Activated effector memory CD4-positive, alpha-beta T cell treated with Interleukin-2 at 50 U/mL for 16 hours (primary cell): ENCODE measurements around the gene MRPS6.

Experiments used
- DNase-seq: peaks from one replicate; pipeline ENCODE4 v3.0.0-alpha.2; 2020

The MRPS6 gene

DNA sequence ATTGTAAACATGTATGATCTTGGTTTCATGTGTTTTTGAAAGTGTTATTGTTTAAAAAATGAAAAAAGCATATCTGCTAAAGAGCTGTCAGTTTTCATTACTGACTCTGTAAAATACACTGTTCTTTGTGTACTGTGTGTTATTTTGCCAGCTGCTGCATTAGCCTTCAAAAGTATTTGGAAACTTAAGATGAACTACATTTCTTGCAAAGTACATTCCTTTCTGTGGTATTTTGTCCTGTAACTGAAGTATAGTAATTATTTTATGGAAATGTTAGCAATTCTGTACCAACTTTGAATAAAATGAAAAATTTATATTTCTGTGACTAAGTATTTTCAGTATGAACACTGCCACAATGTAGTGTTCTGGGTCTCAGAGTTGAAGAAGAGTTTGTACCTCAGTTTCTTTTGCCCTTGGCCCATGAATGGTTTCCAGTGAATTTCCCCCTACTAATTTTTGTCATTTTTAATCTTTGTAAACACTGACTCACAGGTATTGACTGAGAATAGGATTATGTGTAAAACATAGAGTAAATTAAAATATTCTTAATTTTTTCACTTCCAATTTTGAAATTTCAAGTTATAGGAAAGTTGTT is 32.7 kb downstream of the MRPS6 start:
- DNase-seq = no peak

DNA sequence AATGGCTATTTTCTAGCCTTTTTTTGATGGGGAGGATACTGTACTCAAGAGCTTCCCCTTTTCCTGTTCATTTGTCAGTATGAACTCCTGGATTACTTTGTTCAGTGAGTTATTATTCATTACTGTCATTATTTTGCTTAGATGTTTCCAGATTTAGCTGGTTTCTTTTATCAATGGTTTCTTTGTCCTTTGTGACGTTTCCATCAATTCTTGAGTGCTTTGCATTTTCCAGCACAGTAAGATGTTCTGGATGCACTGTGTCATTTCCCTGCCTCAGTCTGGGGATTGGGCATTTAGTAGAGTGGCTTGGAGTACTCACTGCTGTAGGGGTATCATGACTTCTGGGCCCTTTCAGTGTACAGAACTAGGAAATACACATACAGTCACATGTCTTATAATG is 34.2 kb downstream of the MRPS6 start:
- DNase-seq = no peak

DNA sequence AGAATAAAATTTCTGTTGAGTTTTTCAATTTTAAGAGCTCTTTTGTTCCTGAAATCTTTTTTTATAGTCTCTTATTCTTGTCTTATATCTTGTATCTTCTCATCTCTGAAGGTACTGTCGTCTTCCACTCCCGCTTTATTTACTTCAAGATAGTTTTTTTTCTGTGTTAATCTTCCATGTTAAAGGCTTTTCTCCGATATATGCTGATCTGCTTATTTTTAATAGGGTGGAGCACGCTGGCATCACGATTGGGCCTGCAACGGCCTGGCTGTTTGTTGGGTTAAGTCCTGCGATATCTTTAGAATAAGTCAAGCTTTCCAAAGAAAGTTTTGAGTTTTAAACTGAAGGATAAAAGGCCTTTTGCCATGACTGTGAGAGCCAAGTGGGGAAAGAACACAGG is 35.7 kb downstream of the MRPS6 start:
- no peak for DNase-seq

DNA sequence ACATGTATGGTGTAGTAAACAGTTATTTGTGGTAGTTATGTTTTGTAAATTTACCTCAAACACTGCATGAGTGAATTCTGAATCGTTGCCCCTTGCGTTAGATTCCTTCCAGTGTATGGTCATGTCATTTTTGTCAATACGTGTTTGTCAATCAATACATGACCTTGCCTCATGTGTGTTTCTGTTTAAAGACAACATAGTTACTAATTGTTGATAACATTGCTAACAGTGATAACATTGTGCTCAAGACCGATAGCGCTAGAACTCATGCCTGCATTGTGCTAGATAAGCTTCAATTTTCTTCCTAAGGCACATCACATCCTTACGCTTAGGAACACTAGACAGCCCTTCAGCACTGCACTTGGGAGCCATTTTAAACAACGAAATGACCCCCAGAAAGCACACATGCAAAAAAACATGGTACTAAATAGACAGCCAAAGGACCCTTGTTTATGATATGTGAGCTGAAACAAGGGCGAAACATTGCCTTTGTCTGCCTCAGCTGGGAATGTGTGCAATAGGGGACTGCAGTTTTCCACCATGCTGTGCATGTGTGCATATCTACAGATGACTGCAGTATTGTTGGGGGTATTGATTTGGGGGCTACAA is 37.3 kb downstream of the MRPS6 start:
- no peak for DNase-seq

DNA sequence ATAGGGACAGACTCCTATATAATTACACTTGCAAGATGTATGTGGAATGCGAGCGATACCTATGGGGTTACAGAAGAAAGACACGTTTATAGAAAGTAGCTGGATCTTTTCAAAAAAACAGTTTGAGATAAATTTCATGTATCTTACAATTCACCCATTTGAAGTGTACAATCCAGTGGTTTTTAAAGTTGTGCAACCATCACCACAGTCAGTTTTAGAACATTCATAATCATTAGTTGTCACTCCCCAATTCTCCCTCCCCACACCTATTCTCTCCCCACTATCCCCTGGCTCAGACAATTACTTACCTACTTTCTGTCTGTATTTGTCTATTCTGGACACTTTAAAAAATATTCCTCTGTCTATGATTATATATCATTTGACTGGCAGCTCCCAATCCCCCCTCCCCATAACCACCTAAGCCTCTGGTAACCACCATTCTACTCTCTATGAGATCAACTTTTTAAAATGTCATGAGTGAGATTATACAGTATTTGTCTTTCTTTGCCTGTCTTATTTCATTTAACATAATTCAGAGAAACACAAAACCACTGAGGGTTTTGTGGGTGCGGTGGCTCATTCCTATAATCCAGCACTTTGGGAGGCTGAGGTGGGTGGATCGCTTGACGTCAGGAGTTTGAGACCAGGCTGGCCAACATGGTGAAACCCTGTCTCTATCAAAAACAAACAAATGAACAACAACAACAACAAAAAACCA is 39.1 kb downstream of the MRPS6 start:
- no peak for DNase-seq

DNA sequence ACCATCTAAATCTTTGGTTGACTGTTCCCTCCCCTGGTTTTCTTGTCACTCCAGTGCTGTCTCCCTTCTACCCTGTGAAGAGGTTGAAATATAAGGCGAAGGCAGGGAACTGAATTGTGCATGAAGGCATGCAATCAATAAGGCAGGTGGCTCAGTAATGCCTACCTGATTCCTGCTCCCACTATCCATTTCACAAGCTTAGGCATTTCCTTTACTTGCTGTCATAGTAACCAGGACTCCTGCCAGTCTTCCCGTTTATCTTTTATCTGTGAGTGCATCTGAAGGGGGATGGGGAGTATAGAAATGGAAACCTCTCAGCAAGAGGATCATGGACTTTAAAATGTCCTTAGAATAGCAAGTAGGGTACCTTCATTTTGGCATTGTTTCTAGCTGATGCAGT is 40.5 kb downstream of the MRPS6 start:
- no peak for DNase-seq

DNA sequence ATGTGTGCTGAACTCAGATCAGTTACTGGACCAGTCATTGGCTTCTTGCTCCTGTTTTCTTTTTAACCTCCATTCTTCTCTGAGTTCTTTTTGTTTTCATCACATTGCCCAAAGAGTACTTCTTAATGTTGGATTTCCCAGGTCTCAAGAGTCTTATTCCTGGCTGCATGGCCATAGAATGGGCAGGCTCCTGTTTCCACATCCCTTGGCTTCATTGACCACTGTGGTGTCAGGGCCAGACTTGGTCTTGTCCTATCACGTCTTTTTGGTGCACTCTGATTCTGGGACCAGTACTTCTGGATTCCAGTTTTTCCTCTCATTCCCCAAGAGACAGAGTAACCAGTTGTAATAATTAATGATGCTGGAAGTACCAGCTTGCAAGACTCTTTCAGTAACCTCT is 41.8 kb downstream of the MRPS6 start:
- DNase-seq = no peak

DNA sequence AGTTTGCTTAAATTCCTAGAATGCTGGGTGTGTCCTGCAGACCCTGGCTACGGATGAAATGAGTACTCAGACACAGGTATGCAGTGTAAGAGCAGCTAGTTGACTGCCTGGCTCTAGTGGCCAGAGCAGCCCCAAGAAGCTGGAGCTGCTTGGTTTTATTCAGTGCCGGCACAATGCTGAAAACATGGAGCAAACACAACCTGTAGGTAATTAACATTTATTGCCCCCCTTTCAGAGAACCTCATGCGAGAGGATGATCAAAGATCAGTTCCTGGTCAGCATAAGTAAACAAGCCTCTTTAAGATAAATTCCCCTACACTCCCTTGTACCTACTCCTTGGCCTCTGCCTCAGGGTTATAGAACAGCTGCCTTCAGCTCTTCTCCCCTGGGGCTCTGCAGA is 43.2 kb downstream of the MRPS6 start:
- DNase-seq = no peak

DNA sequence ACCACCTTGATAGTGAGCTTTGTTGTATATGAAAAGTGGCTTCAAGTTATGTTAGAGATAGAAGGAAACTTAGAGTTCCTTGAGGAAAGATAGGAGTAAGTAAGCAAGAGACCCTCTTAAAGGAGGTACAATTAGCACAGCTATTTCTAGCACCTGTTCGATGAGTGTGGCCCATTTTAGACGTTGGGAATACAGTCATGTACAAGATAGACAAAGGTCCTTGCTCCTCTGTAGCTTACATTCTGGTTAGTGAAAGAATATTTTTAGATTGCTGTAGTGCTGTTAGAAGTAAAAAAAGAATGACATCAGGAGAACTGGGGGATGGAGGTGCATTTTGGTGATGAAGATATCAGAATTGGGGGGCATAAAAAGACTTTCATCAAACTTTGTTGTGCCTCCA is 47.5 kb downstream of the MRPS6 start:
- DNase-seq = no peak

DNA sequence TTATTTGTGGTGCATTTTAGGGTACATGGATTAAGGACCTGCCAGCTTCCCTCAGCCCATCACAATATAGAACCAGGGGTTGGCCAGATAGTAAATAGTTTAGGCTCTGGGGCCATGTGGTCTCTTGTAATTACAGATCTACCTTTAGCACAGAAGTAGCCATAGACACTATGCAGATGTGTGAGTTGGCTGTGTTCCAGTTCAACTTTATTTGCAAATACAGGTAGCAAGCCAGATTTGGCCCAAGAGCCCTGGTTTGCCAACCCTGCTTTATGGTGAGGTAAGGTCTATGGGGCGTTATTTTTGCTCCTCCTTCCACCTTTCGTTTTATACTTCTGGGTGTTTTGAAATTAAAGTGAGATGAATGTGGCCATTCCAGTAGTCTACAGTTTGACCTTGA is 48.7 kb downstream of the MRPS6 start:
- DNase-seq = no peak

DNA sequence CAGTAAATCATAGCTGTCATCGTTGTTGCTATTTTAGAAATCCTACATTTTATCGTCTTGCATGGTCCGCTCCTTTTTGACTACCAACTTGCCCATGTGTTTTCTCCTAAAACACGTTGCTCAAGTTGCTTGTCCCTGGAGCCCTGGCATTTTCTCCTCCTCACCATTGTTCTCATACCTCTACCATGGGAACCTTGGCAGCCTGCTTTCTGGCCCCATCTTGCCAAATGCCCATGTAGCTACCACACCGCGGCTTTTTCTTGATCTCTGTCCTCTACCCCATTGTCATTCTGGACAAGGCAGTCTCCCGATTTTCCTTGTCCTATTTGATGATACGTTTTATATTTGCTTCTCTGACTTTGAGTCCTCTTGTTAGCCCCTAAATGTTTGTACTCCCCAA is 50.2 kb downstream of the MRPS6 start:
- no peak for DNase-seq

DNA sequence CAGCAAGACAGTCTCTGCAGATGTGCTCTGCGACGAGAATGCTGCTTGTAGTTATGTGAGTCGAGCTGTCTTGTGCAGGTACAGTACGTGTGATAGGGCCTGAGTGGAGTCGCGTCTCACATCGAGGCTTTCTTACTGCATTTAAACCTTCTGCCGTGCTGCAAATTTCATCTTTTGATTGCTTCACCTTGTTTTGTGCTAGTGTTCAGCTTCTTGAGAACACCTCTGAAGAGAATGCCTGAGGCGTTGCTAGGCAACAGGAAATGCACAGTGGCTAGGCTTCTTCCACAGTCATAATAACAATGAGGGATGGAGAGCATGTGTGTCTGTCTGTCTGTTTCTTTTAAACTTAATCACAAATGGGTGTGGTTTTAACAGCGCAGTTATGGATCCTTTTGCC is 52.9 kb downstream of the MRPS6 start:
- DNase-seq = no peak

DNA sequence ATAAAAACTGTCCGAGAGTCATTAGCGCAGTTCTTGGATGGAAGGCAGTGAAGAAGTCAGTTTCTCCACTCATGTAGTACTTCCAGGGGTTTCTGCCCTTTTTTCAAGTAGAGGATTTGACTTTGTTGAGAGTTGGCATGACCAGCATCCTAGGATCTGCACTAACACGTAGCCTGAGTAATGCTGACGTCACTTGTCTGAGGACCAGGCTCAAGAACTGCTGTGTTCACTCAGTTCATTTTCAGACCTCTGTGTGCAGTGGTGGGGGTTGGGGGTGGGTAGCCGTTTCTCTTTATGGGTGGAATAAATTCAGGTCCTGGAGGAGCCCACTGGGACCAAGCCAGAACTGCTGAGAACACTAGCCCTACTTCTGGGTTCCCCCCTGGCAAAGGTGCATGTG is 53.3 kb downstream of the MRPS6 start:
- DNase-seq = no peak

DNA sequence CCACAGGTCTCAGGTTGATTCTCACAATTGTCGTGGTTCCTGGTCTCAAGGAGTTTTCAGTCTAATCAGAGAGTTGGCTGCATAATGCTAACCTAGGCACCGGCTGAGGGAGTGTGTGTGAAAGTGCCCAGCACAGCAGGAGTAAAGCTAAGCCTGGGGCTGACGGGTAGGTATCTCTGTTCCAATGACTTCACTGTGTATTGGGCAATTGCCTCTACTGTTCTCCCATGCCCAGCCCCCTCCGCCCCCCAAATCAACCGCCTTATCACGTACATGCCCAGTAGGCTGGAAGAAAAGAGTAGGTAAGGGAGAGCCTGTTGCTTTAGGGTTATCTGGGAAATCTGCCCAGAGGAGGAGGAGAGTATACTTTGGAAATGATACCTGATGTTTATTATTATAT is 54.7 kb downstream of the MRPS6 start:
- DNase-seq = no peak

DNA sequence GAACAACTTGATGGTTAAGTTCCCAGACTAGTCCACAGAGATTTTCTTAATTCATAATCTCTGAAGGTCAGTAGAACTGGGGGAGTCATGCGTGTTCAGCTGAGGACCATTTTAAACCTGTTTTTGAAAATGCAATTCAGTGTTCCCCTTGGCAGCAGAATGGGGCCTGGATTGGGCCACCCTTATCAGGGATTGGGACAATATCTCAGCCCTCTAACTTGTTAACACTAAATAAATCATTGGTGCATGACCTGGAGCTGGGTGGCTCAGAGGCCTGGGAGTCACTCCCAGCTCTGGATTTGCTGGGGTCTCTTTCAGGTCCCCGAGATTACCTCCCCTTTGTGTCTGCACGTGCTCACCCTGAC is 55.3 kb downstream of the MRPS6 start:
- DNase-seq = no peak

DNA sequence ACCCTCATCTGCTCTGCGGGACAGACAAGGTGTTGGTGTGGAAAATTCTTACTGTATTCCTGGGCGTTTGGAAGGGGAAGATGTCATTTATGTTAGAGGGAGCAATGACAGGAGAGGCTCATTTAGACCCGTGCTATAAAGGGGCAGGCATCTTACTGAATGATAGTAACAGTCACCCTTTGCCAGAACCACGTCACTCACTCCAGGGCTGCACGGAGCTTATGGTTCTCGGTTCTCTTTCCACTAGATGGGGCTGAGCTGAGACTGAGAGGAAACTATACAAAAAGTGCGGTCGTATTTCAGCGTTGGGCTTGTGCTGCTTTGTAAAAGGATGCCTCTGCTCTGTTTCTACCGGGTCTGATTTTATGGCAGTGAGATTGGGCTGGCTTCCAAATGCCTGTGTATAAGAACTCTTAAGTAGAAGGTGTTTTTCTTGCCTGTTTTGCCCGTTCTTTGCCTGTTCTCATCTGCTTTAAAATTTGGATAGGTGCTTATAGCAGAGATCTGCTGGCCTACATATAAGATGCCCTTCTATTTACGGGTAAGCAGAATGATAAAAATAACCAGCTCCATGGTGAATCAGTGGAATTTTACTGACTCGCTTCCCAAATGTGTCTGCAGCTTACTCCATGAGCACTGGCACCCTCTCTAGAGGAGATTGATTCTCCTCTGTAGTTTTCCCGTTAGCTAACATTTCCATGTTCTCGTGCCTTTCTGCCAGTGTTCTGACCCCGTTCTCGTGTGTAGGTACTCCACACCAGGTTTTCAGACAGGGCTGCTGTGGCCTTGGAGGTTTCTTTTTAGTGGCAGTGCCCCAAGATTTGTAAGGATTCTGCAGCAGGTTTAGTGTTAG is 55.9 kb downstream of the MRPS6 start:
- DNase-seq = peak; percentile 23

DNA sequence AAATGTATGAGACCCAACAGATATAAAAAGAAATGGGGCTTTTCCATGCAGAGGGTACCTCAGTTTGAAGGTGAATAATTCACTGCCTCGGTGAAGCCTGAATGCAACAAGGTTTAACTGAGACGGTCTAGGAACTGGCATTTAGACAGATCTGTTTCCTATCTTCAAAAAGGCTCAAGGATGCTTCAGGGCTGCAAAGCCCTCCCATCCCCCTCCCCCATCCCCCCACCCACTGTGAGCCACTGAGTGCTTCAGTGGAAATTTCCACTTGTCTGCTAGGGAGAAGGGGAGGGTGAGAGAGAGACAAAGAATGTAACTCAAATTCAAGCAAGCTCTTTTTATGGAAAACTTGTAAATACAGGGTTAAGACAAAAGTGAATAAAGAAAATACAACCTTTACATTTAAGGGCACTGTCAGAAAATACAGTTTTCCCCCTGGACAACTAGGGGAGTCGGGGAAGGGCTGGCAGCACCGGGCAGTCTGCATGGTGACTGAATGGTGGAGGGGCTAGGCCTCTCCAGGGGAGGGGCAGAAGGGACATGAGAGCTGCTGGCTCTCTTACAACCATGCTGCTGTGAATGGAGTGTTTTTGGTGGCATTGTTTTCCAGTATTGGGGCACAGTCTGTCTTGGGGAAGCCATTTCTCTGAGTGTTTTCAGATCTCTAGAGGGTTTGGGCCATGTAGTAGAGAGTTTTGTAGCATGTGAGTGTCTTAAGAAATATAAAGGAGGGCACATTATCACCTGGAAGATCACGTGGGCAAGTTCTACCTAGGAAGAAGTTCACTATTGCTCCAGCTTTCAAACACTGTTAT is 56.7 kb downstream of the MRPS6 start:
- no peak for DNase-seq

DNA sequence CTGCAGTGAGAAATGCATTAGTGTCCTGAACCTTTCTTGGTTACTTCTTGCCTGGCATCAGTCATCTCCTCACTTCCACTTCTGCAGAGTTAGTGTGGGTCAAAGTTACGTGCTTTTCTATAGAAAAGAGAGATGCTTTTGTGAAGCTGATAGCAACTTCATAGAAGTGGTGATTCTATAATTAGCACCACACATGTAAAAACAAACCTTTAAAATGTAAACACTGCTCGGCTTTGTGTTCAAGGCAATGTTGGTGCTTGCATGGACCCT is 57.3 kb downstream of the MRPS6 start:
- DNase-seq = no peak

DNA sequence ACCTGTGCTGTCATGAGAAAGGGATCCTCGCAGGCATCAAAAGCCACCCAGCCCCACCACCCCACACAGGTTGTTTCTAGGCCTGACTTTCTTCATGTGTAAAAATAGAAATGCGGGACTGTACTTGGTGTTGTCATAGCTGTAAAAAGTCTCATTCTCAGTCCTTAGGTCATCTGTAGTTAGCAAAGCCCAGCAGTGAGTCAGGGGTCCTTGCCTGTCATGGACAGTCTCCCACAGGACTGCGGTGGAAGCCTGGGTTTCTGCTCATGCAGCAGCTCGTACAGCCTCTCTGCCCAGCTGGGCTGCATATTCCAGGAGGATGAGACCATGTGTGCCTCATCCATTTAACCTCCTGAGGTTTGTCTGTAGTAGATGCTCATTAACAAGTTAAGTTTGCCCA is 58.2 kb downstream of the MRPS6 start:
- no peak for DNase-seq

DNA sequence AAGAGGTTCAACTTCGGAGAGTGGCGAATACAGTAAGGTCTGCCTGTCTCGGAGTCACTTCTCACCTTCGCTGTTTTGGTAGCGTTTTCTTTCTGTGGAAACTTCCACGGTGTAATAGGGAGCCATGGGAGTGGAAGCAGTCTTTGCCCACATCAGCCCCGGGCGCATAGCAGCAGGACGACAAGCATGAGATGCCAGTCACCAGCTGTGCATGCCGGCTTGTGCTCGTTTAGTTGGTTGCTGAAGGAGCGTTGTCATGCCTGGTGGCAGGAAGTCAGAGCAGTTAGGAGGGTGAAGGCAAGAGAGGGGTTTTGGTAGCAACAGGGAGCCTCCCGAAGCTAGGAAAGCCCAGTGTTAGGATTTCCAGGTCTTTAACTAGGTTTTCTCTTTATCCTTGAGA is 58.8 kb downstream of the MRPS6 start:
- no peak for DNase-seq

DNA sequence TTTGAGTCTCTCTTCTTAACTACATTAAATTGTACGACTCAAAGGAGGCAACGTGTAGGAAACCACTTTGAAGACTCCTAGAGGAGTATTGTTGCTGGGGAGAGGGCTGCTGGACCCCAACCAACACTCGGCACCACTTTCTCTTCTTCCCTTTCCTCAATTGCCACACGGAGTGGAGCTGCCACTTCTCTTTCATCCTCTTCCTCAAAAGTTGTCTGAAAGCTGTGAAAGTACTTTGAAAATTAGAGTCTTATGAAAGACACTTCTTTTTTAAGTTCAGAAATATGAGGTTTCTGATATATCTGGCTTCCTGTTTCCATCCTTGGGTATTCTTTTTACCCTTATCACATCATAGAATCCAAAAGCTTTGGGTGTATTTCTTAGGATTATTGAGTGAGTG is 59.5 kb downstream of the MRPS6 start:
- DNase-seq = no peak

DNA sequence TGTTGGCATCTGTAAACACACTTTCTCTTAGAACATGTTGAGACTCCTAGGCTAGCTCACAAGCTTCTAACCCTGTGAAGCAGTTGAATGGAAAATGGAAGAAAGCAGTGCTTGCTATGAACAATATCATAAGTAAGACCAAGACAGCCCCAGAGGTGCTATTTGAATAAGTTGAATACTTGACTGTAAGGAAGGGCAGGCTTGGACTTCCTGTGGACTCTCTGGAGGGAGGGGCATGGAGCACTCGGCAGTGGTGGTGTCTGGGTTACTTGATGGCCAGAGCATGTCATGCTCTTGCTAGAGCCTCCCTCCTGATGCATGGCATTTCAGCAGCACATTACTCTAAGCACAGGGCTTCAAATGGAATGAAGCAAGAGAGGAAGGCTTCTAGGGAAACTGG is 60.0 kb downstream of the MRPS6 start:
- no peak for DNase-seq

DNA sequence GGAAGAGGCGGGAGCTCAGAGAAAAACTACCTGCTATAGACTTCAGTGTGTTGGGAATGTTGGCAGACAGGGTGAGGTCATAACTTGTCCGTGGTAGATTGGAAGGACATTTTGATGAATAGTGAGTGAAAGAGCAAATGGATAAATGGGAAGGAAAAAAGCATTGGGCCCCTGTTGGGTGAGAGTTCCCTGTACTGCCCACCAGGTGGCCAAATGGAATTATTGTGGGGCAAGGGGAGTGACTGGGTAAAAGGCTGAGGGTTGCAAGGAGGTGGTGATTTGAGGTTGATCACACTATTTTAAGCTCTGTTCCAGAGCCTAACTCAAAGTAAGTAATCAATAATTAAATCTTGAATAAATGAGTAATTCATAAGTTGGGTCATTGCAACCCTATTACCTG is 60.4 kb downstream of the MRPS6 start:
- no peak for DNase-seq
